Uterus (tissue), 2 donors: ENCODE measurements around the gene YWHAQ.

ENCODE experiments used
- POLR2A ChIP-seq, 2 donors: fragments of 450-650 bp; IDR thresholded peaks; one replicate each; pipeline ENCODE4 v1.6.1; 2016; ENCODE audit warnings: antibody characterized with exemption in 2 of 2, mild to moderate bottlenecking in 1 of 2, moderate library complexity in 1 of 2
- TF ChIP-seq, protein P1 (sequence below), 4 experiments: fragments of 200-600 bp in 2 of 4; fragments of 450-650 bp in 2 of 4; sonication (generic) in 2 of 4; IDR thresholded peaks; one replicate each; pipeline ENCODE4 v1.5.1; 2016 to 2019; ENCODE audit warnings: antibody characterized with exemption in 4 of 4, mild to moderate bottlenecking in 2 of 4, moderate library complexity in 1 of 4

DNA sequence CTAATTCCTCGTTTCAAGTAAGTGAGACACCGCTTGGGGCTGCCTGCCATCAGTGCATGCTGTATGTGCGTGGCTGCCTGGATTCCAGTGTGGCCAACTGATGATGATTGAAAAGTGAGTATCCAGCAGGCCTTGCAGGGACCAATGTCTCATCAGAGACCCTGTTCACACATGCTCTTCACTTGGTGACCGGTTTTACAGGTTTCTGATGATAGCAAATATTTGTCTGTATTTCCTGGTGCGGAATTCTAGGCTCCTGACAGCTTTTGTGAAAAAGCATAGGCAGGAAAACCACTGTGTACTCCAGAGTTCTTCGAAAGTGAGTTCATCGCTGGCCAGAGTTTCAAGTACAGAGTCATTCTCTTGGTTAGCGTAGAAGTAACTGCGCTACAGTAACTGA is 13.8 kb upstream of the YWHAQ start:
- TF ChIP-seq POLR2A (IDR thresholded peaks at IDR 0.05) = no peak
- TF ChIP-seq, protein P1, sequence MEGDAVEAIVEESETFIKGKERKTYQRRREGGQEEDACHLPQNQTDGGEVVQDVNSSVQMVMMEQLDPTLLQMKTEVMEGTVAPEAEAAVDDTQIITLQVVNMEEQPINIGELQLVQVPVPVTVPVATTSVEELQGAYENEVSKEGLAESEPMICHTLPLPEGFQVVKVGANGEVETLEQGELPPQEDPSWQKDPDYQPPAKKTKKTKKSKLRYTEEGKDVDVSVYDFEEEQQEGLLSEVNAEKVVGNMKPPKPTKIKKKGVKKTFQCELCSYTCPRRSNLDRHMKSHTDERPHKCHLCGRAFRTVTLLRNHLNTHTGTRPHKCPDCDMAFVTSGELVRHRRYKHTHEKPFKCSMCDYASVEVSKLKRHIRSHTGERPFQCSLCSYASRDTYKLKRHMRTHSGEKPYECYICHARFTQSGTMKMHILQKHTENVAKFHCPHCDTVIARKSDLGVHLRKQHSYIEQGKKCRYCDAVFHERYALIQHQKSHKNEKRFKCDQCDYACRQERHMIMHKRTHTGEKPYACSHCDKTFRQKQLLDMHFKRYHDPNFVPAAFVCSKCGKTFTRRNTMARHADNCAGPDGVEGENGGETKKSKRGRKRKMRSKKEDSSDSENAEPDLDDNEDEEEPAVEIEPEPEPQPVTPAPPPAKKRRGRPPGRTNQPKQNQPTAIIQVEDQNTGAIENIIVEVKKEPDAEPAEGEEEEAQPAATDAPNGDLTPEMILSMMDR (IDR thresholded peaks at IDR 0.05) = no peak
